Esophagus squamous epithelium (tissue), 4 donors: ENCODE measurements around the gene AKNAD1.

ENCODE experiments used
- CTCF ChIP-seq, 6 experiments: fragments of 450-650 bp in 4 of 6; fragments of 200-600 bp in 2 of 6; sonication (generic) in 2 of 6; IDR thresholded peaks; one replicate each; pipeline ENCODE4 v1.5.1; 2016 to 2019; ENCODE audit warnings: antibody characterized with exemption in 6 of 6, mild to moderate bottlenecking in 4 of 6, moderate library complexity in 4 of 6
- POLR2A ChIP-seq, 4 donors: fragments of 450-650 bp; IDR thresholded peaks; one replicate each; pipeline ENCODE4 v1.6.1; 2017; ENCODE audit warnings: antibody characterized with exemption in 4 of 4, mild to moderate bottlenecking in 4 of 4, moderate library complexity in 3 of 4

GRCh38 chr1:108791790-108792189 is 65.1 kb downstream of the AKNAD1 start:
- TF ChIP-seq CTCF (IDR thresholded peaks at IDR 0.05) (no peak), POLR2A (IDR thresholded peaks at IDR 0.05) (no peak)
